OCI-LY1 (cell line): ENCODE results near the gene CARD14.

Experiments used
- CTCF ChIP-seq: fragments of 200-600 bp; sonication (generic), shearing (Covaris generic); IDR thresholded peaks from 2 replicates; pipeline ENCODE4 v1.5.1; 2017; ENCODE audit warnings: mild to moderate bottlenecking, antibody characterized with exemption, low read length, moderate library complexity, mixed read lengths
- EZH2 ChIP-seq: fragments of 200-600 bp; sonication (generic), shearing (Covaris generic); IDR thresholded peaks from 2 replicates; pipeline ENCODE4 v1.8.0; 2017; ENCODE audit warnings: borderline replicate concordance, mixed run types, mild to moderate bottlenecking, antibody characterized with exemption, low read length, moderate library complexity, mixed read lengths

GRCh38 chr17:80122026-80122575, 47.7 kb upstream of the CARD14 start:
- no peak for TF ChIP-seq CTCF
- no peak for TF ChIP-seq EZH2
